HEK293 (cell line): Measurements from ENCODE around the gene MTHFD1.
A peak's percentile ranks its signal among the peaks of the same experiment; 100 is the strongest.

ENCODE experiments used
- IKZF3 ChIP-seq: fragments of 450-650 bp; IDR thresholded peaks from 2 replicates; pipeline ENCODE4 v1.5.0; 2018; ENCODE audit warnings: missing biosample characterization, mild to moderate bottlenecking, missing genetic modification characterization, moderate library complexity
- KLF7 ChIP-seq: fragments of 450-650 bp; formaldehyde crosslinking; IDR thresholded peaks from 2 replicates; pipeline ENCODE4 v1.5.1; 2016; ENCODE audit warnings: missing biosample characterization, missing genetic modification characterization, borderline replicate concordance
- OSR2 ChIP-seq: fragments of 450-650 bp; formaldehyde crosslinking; IDR thresholded peaks from 2 replicates; pipeline ENCODE4 v1.5.1; 2016; ENCODE audit warnings: missing biosample characterization, missing genetic modification characterization
- ZBTB26 ChIP-seq: fragments of 450-650 bp; formaldehyde crosslinking; optimal IDR thresholded peaks from 2 replicates; pipeline ENCODE3; 2016; ENCODE audit warnings: missing biosample characterization, mild to moderate bottlenecking, missing genetic modification characterization
- ZBTB7A ChIP-seq: fragments of 450-650 bp; formaldehyde crosslinking; IDR thresholded peaks from 2 replicates; pipeline ENCODE4 v1.5.1; 2016; ENCODE audit warnings: low read depth, missing biosample characterization, missing genetic modification characterization
- ZFP69B ChIP-seq: fragments of 450-650 bp; formaldehyde crosslinking; IDR thresholded peaks from 2 replicates; pipeline ENCODE4 v1.5.1; 2016; ENCODE audit warnings: missing biosample characterization, missing genetic modification characterization
- ZNF16 ChIP-seq: fragments of 450-650 bp; formaldehyde crosslinking; IDR thresholded peaks from 2 replicates; pipeline ENCODE4 v1.5.1; 2016; ENCODE audit warnings: low read depth, missing biosample characterization, missing genetic modification characterization
- ZNF174 ChIP-seq: fragments of 450-650 bp; formaldehyde crosslinking; IDR thresholded peaks from 2 replicates; pipeline ENCODE4 v1.5.0; 2017; ENCODE audit warnings: missing biosample characterization, mild to moderate bottlenecking, missing genetic modification characterization
- ZNF2 ChIP-seq: fragments of 450-650 bp; formaldehyde crosslinking; IDR thresholded peaks from 2 replicates; pipeline ENCODE4 v1.5.1; 2016; ENCODE audit warnings: missing biosample characterization, missing genetic modification characterization
- ZNF214 ChIP-seq: fragments of 450-650 bp; formaldehyde crosslinking; IDR thresholded peaks from 2 replicates; pipeline ENCODE4 v1.5.1; 2017; ENCODE audit warnings: missing biosample characterization, mild to moderate bottlenecking, missing genetic modification characterization, borderline replicate concordance
- ZNF311 ChIP-seq: fragments of 450-650 bp; formaldehyde crosslinking; IDR thresholded peaks from 2 replicates; pipeline ENCODE4 v1.5.1; 2017; ENCODE audit warnings: missing biosample characterization, missing genetic modification characterization, borderline replicate concordance
- ZNF354C ChIP-seq: fragments of 450-650 bp; formaldehyde crosslinking; IDR thresholded peaks from 2 replicates; pipeline ENCODE4 v1.5.1; 2016; ENCODE audit warnings: missing biosample characterization, missing genetic modification characterization, low read depth, borderline replicate concordance
- ZNF561 ChIP-seq: fragments of 450-650 bp; IDR thresholded peaks from 2 replicates; pipeline ENCODE4 v1.5.1; 2018; ENCODE audit warnings: missing biosample characterization, missing genetic modification characterization, borderline replicate concordance
- ZNF571 ChIP-seq: fragments of 450-650 bp; formaldehyde crosslinking; IDR thresholded peaks from 2 replicates; pipeline ENCODE4 v1.5.0; 2017; ENCODE audit warnings: missing biosample characterization, missing genetic modification characterization
- ZNF664 ChIP-seq: fragments of 450-650 bp; formaldehyde crosslinking; IDR thresholded peaks from 2 replicates; pipeline ENCODE4 v1.5.1; 2016; ENCODE audit warnings: missing biosample characterization, missing genetic modification characterization
- ZNF777 ChIP-seq: fragments of 450-650 bp; formaldehyde crosslinking; IDR thresholded peaks from 2 replicates; pipeline ENCODE4 v1.5.1; 2017; ENCODE audit warnings: missing biosample characterization, missing genetic modification characterization, borderline replicate concordance
- ZNF843 ChIP-seq: fragments of 450-650 bp; formaldehyde crosslinking; IDR thresholded peaks from 2 replicates; pipeline ENCODE4 v1.5.1; 2016; ENCODE audit warnings: missing biosample characterization, missing genetic modification characterization
- ZSCAN5A ChIP-seq: fragments of 450-650 bp; formaldehyde crosslinking; IDR thresholded peaks from 2 replicates; pipeline ENCODE4 v1.5.1; 2016; ENCODE audit warnings: missing biosample characterization, missing genetic modification characterization
- TF ChIP-seq, protein P1 (sequence below): fragments of 450-650 bp; formaldehyde crosslinking; IDR thresholded peaks from 2 replicates; pipeline ENCODE4 v1.5.1; 2016; ENCODE audit warnings: missing biosample characterization, missing genetic modification characterization
- TF ChIP-seq, protein P2 (sequence below): fragments of 450-650 bp; formaldehyde crosslinking; IDR thresholded peaks from 2 replicates; pipeline ENCODE4 v1.5.1; 2017; ENCODE audit warnings: missing biosample characterization, mild to moderate bottlenecking, missing genetic modification characterization, moderate library complexity
- TF ChIP-seq, protein P3 (sequence below): fragments of 450-650 bp; formaldehyde crosslinking; IDR thresholded peaks from 2 replicates; pipeline ENCODE4 v1.5.1; 2016; ENCODE audit warnings: missing biosample characterization, missing genetic modification characterization

Gene MTHFD1

DNA sequence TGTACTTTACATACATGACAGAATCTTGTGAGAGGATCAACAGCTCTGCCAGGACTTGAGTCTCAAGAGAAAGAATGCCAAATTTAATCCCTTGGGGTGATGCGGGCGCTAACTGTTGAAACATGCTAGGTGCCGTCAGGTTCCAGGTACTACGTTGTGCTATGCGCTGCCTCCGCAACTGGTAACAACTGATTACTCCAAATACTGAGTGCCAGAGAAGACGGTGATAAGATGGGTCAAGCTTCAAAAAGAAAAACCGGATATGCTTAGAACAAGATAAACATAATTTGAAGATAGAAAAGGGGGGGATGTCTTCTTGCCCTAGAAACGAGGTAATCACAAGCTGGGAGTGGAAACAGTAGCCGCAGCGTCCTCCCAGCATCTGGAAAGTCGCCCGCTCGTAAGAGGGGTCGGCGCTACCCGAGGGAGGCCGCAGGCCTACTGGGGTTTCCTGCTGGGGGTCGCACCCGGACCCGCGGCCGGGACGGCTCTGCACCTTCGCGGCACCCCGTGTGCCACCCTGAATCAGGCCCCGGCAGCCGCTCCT lies 114.8 kb downstream of the MTHFD1 start (continued):
- TF ChIP-seq ZBTB26 (tag by site-specific recombination) (no peak), OSR2 (0 out of 2 replicates have a peak, but pooled peaks have one; percentile 9), ZNF843 (tag by site-specific recombination) (no peak), ZNF664 (tag by site-specific recombination) (no peak), KLF7 (no peak), ZSCAN5A (tag by site-specific recombination) (no peak), ZNF174 (no peak), ZNF561 (no peak), ZNF777 (tag by site-specific recombination) (no peak), ZBTB7A (tag by site-specific recombination) (no peak), IKZF3 (tag by site-specific recombination) (no peak), ZNF16 (tag by site-specific recombination) (no peak), ZNF214 (tag by site-specific recombination) (no peak), ZFP69B (no peak), ZNF311 (tag by site-specific recombination) (no peak), ZNF2 (peak; percentile 60; the same call in 1 of the 2 replicates), ZNF354C (tag by site-specific recombination) (no peak), ZNF571 (tag by site-specific recombination) (no peak)
- TF ChIP-seq, protein P1, sequence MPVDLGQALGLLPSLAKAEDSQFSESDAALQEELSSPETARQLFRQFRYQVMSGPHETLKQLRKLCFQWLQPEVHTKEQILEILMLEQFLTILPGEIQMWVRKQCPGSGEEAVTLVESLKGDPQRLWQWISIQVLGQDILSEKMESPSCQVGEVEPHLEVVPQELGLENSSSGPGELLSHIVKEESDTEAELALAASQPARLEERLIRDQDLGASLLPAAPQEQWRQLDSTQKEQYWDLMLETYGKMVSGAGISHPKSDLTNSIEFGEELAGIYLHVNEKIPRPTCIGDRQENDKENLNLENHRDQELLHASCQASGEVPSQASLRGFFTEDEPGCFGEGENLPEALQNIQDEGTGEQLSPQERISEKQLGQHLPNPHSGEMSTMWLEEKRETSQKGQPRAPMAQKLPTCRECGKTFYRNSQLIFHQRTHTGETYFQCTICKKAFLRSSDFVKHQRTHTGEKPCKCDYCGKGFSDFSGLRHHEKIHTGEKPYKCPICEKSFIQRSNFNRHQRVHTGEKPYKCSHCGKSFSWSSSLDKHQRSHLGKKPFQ, result no peak
- TF ChIP-seq, protein P2, sequence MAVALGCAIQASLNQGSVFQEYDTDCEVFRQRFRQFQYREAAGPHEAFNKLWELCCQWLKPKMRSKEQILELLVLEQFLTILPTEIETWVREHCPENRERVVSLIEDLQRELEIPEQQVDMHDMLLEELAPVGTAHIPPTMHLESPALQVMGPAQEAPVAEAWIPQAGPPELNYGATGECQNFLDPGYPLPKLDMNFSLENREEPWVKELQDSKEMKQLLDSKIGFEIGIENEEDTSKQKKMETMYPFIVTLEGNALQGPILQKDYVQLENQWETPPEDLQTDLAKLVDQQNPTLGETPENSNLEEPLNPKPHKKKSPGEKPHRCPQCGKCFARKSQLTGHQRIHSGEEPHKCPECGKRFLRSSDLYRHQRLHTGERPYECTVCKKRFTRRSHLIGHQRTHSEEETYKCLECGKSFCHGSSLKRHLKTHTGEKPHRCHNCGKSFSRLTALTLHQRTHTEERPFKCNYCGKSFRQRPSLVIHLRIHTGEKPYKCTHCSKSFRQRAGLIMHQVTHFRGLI, result no peak
- TF ChIP-seq, protein P3, sequence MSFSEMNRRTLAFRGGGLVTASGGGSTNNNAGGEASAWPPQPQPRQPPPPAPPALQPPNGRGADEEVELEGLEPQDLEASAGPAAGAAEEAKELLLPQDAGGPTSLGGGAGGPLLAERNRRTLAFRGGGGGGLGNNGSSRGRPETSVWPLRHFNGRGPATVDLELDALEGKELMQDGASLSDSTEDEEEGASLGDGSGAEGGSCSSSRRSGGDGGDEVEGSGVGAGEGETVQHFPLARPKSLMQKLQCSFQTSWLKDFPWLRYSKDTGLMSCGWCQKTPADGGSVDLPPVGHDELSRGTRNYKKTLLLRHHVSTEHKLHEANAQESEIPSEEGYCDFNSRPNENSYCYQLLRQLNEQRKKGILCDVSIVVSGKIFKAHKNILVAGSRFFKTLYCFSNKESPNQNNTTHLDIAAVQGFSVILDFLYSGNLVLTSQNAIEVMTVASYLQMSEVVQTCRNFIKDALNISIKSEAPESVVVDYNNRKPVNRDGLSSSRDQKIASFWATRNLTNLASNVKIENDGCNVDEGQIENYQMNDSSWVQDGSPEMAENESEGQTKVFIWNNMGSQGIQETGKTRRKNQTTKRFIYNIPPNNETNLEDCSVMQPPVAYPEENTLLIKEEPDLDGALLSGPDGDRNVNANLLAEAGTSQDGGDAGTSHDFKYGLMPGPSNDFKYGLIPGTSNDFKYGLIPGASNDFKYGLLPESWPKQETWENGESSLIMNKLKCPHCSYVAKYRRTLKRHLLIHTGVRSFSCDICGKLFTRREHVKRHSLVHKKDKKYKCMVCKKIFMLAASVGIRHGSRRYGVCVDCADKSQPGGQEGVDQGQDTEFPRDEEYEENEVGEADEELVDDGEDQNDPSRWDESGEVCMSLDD, result 0 out of 2 replicates have a peak, but pooled peaks have one; percentile 41
